Measurements from ENCODE around the gene P2RY6.

DNA sequence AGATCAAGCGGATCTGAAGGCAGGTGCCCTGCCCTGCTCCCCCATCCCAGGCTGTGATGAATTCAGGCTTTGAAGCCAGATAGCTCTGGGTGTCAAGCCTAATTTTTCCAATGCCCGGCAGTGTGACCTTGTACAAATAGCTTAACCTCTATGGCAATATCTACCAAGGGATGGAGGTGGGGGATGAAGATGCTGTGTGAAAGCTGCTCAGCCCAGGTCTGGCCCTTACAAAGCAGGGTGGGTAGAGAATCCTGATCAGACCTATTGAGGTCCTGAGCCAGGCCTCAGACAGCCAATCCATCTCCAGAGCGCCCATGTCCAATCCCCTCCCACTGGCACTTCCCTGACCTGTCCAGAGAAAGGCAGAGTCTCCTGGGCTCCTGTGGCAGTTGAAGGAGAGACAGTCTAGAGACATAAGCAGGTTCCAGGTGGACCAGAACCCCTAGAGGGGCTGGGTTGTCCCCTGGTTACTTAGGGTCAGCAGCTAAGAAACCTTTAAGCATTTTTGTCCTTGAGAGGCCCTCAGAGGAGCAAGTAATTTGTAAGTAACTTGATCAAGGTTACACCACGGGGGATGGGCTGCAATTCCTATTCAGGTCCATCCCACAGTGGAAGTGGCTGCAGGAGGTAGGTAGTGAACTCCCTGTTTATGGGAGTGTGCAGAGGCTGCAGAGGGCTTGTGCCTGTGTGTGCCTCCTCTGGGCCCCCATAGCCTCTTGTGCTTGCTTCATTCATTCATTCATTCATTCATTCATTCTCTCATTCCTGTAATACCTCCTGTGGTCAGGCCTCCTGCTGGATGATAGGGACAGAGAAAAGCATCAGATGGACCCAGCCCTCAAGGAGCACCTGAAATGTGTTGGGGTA lies 43.6 kb upstream of the P2RY6 start:
- TF ChIP-seq, protein P1, sequence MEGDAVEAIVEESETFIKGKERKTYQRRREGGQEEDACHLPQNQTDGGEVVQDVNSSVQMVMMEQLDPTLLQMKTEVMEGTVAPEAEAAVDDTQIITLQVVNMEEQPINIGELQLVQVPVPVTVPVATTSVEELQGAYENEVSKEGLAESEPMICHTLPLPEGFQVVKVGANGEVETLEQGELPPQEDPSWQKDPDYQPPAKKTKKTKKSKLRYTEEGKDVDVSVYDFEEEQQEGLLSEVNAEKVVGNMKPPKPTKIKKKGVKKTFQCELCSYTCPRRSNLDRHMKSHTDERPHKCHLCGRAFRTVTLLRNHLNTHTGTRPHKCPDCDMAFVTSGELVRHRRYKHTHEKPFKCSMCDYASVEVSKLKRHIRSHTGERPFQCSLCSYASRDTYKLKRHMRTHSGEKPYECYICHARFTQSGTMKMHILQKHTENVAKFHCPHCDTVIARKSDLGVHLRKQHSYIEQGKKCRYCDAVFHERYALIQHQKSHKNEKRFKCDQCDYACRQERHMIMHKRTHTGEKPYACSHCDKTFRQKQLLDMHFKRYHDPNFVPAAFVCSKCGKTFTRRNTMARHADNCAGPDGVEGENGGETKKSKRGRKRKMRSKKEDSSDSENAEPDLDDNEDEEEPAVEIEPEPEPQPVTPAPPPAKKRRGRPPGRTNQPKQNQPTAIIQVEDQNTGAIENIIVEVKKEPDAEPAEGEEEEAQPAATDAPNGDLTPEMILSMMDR (IDR thresholded peaks at IDR 0.05 in 2 of 3, conservative IDR thresholded peaks at IDR 0.05 in 1 of 3; ENCODE audit: control insufficient read depth in 2 of 3, extremely low read depth in 1 of 3, insufficient read depth in 1 of 3, low read depth in 3 of 3, low read length in 3 of 3), result no peak
- TF ChIP-seq FOS (IDR thresholded peaks at IDR 0.05; ENCODE audit: borderline replicate concordance, extremely low read depth, insufficient read length) (no peak), RCOR1 (conservative IDR thresholded peaks at IDR 0.05; ENCODE audit: low read depth, low read length) (no peak), SP1 (IDR thresholded peaks at IDR 0.05; ENCODE audit: low read depth, low read length) (no peak), EZH2 (IDR thresholded peaks at IDR 0.05; ENCODE audit: borderline replicate concordance, control insufficient read depth, low read depth, low read length) (no peak), BRCA1 (IDR thresholded peaks at IDR 0.05; ENCODE audit: low read depth, low read length) (no peak), FOXM1 (IDR thresholded peaks at IDR 0.05; ENCODE audit: low read depth, low read length) (no peak)
